Activated naive CD8-positive, alpha-beta T cell treated with anti-CD3 and anti-CD28 coated beads, Interleukin-2, amount 50 U/mL, for 24 hours (primary cell): ENCODE results near the gene FAM43A.

Experiments
- ATAC-seq: fragments of 150-1000 bp; cut with Tn5 transposase; one replicate; pipeline ENCODE4 v1.10.0; 2021
- DNase-seq: peaks from one replicate; pipeline ENCODE4 v3.0.0; 2021
- H3K27ac Mint-ChIP-seq: one replicate; pipeline ENCODE4 v1.8.0; 2021; ENCODE audit warnings: mild to moderate bottlenecking, mixed read lengths
- H3K27me3 Mint-ChIP-seq: one replicate; pipeline ENCODE4 v1.8.0; 2021; ENCODE audit warnings: mixed read lengths
- H3K36me3 Mint-ChIP-seq: one replicate; pipeline ENCODE4 v1.8.0; 2021; ENCODE audit warnings: low read depth, mixed read lengths
- H3K4me1 Mint-ChIP-seq: one replicate; pipeline ENCODE4 v1.8.0; 2021; ENCODE audit warnings: mixed read lengths
- H3K4me3 Mint-ChIP-seq: one replicate; pipeline ENCODE4 v1.8.0; 2021; ENCODE audit warnings: mild to moderate bottlenecking, moderate library complexity, mixed read lengths
- H3K9me3 Mint-ChIP-seq: one replicate; pipeline ENCODE4 v1.8.0; 2021; ENCODE audit warnings: mixed read lengths

The FAM43A gene

GRCh38 chr3:194685718-194686413 lies at the start of gene FAM43A:
TSS of gene FAM43A (plus strand) at chr3:194685883. CDS start at chr3:194686827, 944 bp downstream.
- DNase-seq: peak; percentile 82
- Mint-ChIP-seq H3K27me3 (peaks cover 25% of the 10 kb centered on the region), H3K27ac (peak within 1 kb of the TSS; percentile 80), H3K4me1 (peaks cover 71% of the 10 kb centered on the region), H3K4me3 (peak within 1 kb of the TSS; percentile 89), H3K36me3 (no peaks in the 10 kb centered on the region), H3K9me3 (no peaks in the 10 kb centered on the region)
- peak; percentile 41 for ATAC-seq

- Mint-ChIP-seq H3K4me1 (peaks cover 7% of the 10 kb centered on the region), H3K36me3 (peaks cover 15% of the 10 kb centered on the region), H3K9me3 (no peaks in the 10 kb centered on the region), H3K27me3 (no peaks in the 10 kb centered on the region), H3K27ac (no peak overlapping the region), H3K4me3 (no peak overlapping the region)
- DNase-seq: no peak
- ATAC-seq: no peak
These were observed 48.6 kb upstream of the FAM43A start for GRCh38 chr3:194637066-194637465.

GRCh38 chr3:194637541-194638400 lies 47.9 kb upstream of the FAM43A start:
- H3K9me3 Mint-ChIP-seq: no peaks in the 10 kb centered on the region
- H3K4me1 Mint-ChIP-seq: peaks cover 3% of the 10 kb centered on the region
- H3K27ac Mint-ChIP-seq: no peak overlapping the region
- no peaks in the 10 kb centered on the region for H3K27me3 Mint-ChIP-seq
- H3K36me3 Mint-ChIP-seq: peaks cover 18% of the 10 kb centered on the region
- no peak overlapping the region for H3K4me3 Mint-ChIP-seq
- ATAC-seq (no peak), DNase-seq (no peak)

GRCh38 chr3:194638991-194639605 lies 46.6 kb upstream of the FAM43A start:
- Mint-ChIP-seq H3K9me3 (no peaks in the 10 kb centered on the region), H3K4me1 (no peaks in the 10 kb centered on the region), H3K27me3 (no peaks in the 10 kb centered on the region), H3K27ac (no peak overlapping the region), H3K4me3 (no peak overlapping the region), H3K36me3 (peaks cover 30% of the 10 kb centered on the region)
- ATAC-seq (no peak), DNase-seq (no peak)

- H3K36me3 Mint-ChIP-seq: peaks cover 41% of the 10 kb centered on the region
- peak; percentile 30 for DNase-seq
- no peaks in the 10 kb centered on the region for H3K4me1 Mint-ChIP-seq
- H3K9me3 Mint-ChIP-seq: no peaks in the 10 kb centered on the region
- no peaks in the 10 kb centered on the region for H3K27me3 Mint-ChIP-seq
- H3K4me3 Mint-ChIP-seq: no peak overlapping the region
- peak; percentile 49 for ATAC-seq
- H3K27ac Mint-ChIP-seq: no peak overlapping the region
These were observed 44.9 kb upstream of the FAM43A start for GRCh38 chr3:194640829-194641228.

- H3K4me1 Mint-ChIP-seq: no peaks in the 10 kb centered on the region
- no peak overlapping the region for H3K27ac Mint-ChIP-seq
- no peaks in the 10 kb centered on the region for H3K9me3 Mint-ChIP-seq
- DNase-seq: no peak
- H3K27me3 Mint-ChIP-seq: no peaks in the 10 kb centered on the region
- H3K36me3 Mint-ChIP-seq: peaks cover 49% of the 10 kb centered on the region
- ATAC-seq: no peak
- no peak overlapping the region for H3K4me3 Mint-ChIP-seq
These were observed 42.9 kb upstream of the FAM43A start for GRCh38 chr3:194642769-194643168.

- Mint-ChIP-seq H3K9me3 (no peaks in the 10 kb centered on the region), H3K27me3 (no peaks in the 10 kb centered on the region), H3K4me1 (no peaks in the 10 kb centered on the region), H3K4me3 (no peak overlapping the region), H3K27ac (no peak overlapping the region), H3K36me3 (peaks cover 62% of the 10 kb centered on the region)
- DNase-seq (no peak), ATAC-seq (no peak)
These were observed 37.9 kb upstream of the FAM43A start for GRCh38 chr3:194647747-194648146.

- DNase-seq (no peak), ATAC-seq (peak; percentile 54)
- peaks cover 16% of the 10 kb centered on the region for H3K4me1 Mint-ChIP-seq
- H3K4me3 Mint-ChIP-seq: no peak overlapping the region
- no peaks in the 10 kb centered on the region for H3K27me3 Mint-ChIP-seq
- H3K27ac Mint-ChIP-seq: peak overlapping the region; percentile 63
- H3K36me3 Mint-ChIP-seq: peaks cover 64% of the 10 kb centered on the region
- no peaks in the 10 kb centered on the region for H3K9me3 Mint-ChIP-seq
These were observed 31.2 kb upstream of the FAM43A start for GRCh38 chr3:194654443-194654842.

- H3K4me3 Mint-ChIP-seq: no peak overlapping the region
- peaks cover 20% of the 10 kb centered on the region for H3K4me1 Mint-ChIP-seq
- H3K9me3 Mint-ChIP-seq: no peaks in the 10 kb centered on the region
- no peaks in the 10 kb centered on the region for H3K27me3 Mint-ChIP-seq
- H3K36me3 Mint-ChIP-seq: peaks cover 52% of the 10 kb centered on the region
- no peak for DNase-seq
- no peak overlapping the region for H3K27ac Mint-ChIP-seq
- ATAC-seq: no peak
These were observed 28.2 kb upstream of the FAM43A start for GRCh38 chr3:194657439-194657838.

GRCh38 chr3:194658477-194659242 lies 27.0 kb upstream of the FAM43A start:
- no peak overlapping the region for H3K4me3 Mint-ChIP-seq
- no peak overlapping the region for H3K27ac Mint-ChIP-seq
- H3K9me3 Mint-ChIP-seq: no peaks in the 10 kb centered on the region
- DNase-seq (no peak), ATAC-seq (no peak)
- H3K4me1 Mint-ChIP-seq: peaks cover 25% of the 10 kb centered on the region
- peaks cover 45% of the 10 kb centered on the region for H3K36me3 Mint-ChIP-seq
- H3K27me3 Mint-ChIP-seq: no peaks in the 10 kb centered on the region

- Mint-ChIP-seq H3K36me3 (peaks cover 39% of the 10 kb centered on the region), H3K4me3 (no peak overlapping the region), H3K4me1 (peaks cover 15% of the 10 kb centered on the region)
These were observed 25.9 kb upstream of the FAM43A start for GRCh38 chr3:194659778-194660177.

GRCh38 chr3:194661374-194661773 lies 24.3 kb upstream of the FAM43A start:
- Mint-ChIP-seq H3K27ac (no peak overlapping the region), H3K4me1 (peaks cover 9% of the 10 kb centered on the region), H3K4me3 (no peak overlapping the region), H3K36me3 (peaks cover 50% of the 10 kb centered on the region), H3K27me3 (no peaks in the 10 kb centered on the region), H3K9me3 (no peaks in the 10 kb centered on the region)
- DNase-seq (no peak), ATAC-seq (no peak)

More at GRCh38 chr3:194659778-194660177, 25.9 kb upstream of the FAM43A start:
- no peaks in the 10 kb centered on the region for H3K9me3 Mint-ChIP-seq
- no peak for DNase-seq
- H3K27ac Mint-ChIP-seq: no peak overlapping the region
- no peak for ATAC-seq
- H3K27me3 Mint-ChIP-seq: no peaks in the 10 kb centered on the region

GRCh38 chr3:194661946-194662345 lies 23.7 kb upstream of the FAM43A start:
- Mint-ChIP-seq H3K9me3 (no peaks in the 10 kb centered on the region), H3K27ac (no peak overlapping the region), H3K36me3 (peaks cover 50% of the 10 kb centered on the region), H3K4me1 (peaks cover 9% of the 10 kb centered on the region), H3K4me3 (no peak overlapping the region), H3K27me3 (no peaks in the 10 kb centered on the region)
- no peak for ATAC-seq
- no peak for DNase-seq

- H3K9me3 Mint-ChIP-seq: no peaks in the 10 kb centered on the region
- H3K4me3 Mint-ChIP-seq: no peak overlapping the region
- peaks cover 16% of the 10 kb centered on the region for H3K4me1 Mint-ChIP-seq
- H3K27me3 Mint-ChIP-seq: no peaks in the 10 kb centered on the region
- DNase-seq (no peak), ATAC-seq (no peak)
- H3K36me3 Mint-ChIP-seq: peaks cover 46% of the 10 kb centered on the region
- no peak overlapping the region for H3K27ac Mint-ChIP-seq
These were observed 20.8 kb upstream of the FAM43A start for GRCh38 chr3:194664857-194665256.
